IPS-15b (cell line): ENCODE measurements around the gene SEMA4D.
A peak's percentile ranks its signal among the peaks of the same experiment; 100 is the strongest.

Experiments
- H3K27me3 ChIP-seq: one replicate; pipeline ENCODE4 v1.6.1; 2013; ENCODE audit warnings: low read length; ENCODE audit not compliant: control insufficient read depth, insufficient read depth
- H3K36me3 ChIP-seq: one replicate; pipeline ENCODE4 v1.6.1; 2013; ENCODE audit warnings: low read length; ENCODE audit not compliant: control insufficient read depth, insufficient read depth
- H3K4me1 ChIP-seq: one replicate; pipeline ENCODE4 v1.6.1; 2013; ENCODE audit warnings: mild to moderate bottlenecking, low read length; ENCODE audit not compliant: control insufficient read depth, insufficient read depth
- H3K4me3 ChIP-seq: one replicate; pipeline ENCODE4 v1.5.1; 2013; ENCODE audit warnings: low read depth, low read length
- H3K9ac ChIP-seq: one replicate; pipeline ENCODE4 v1.6.1; 2013; ENCODE audit warnings: low read depth, mild to moderate bottlenecking, low read length
- H3K9me3 ChIP-seq: one replicate; pipeline ENCODE4 v1.6.1; 2013; ENCODE audit warnings: mild to moderate bottlenecking, low read length; ENCODE audit not compliant: control insufficient read depth, insufficient read depth

The SEMA4D gene

GRCh38 chr9:89496645-89497256 lies 1.2 kb downstream of the SEMA4D start:
- H3K27me3 ChIP-seq, result no peaks in the 10 kb centered on the region
- H3K4me3 ChIP-seq, result peak overlapping the region; percentile 69
- no peak overlapping the region for H3K9ac ChIP-seq
- no peaks in the 10 kb centered on the region for H3K36me3 ChIP-seq
- H3K9me3 ChIP-seq, result no peaks in the 10 kb centered on the region
- H3K4me1 ChIP-seq, result peaks cover 23% of the 10 kb centered on the region

- H3K36me3 ChIP-seq, result no peaks in the 10 kb centered on the region
- H3K9ac ChIP-seq, result no peak overlapping the region
- H3K27me3 ChIP-seq, result no peaks in the 10 kb centered on the region
- peak overlapping the region; percentile 69 for H3K4me3 ChIP-seq
- no peaks in the 10 kb centered on the region for H3K9me3 ChIP-seq
- H3K4me1 ChIP-seq, result peaks cover 23% of the 10 kb centered on the region
Observed at GRCh38 chr9:89495824-89496560, 1.9 kb downstream of the SEMA4D start.

GRCh38 chr9:89494199-89494598 lies 3.7 kb downstream of the SEMA4D start:
- H3K9me3 ChIP-seq, result no peaks in the 10 kb centered on the region
- H3K4me1 ChIP-seq, result peaks cover 34% of the 10 kb centered on the region
- H3K4me3 ChIP-seq, result no peak overlapping the region
- no peak overlapping the region for H3K9ac ChIP-seq
- H3K27me3 ChIP-seq, result no peaks in the 10 kb centered on the region
- no peaks in the 10 kb centered on the region for H3K36me3 ChIP-seq

GRCh38 chr9:89493671-89494070 lies 4.2 kb downstream of the SEMA4D start:
- no peak overlapping the region for H3K4me3 ChIP-seq
- H3K9me3 ChIP-seq, result no peaks in the 10 kb centered on the region
- H3K36me3 ChIP-seq, result no peaks in the 10 kb centered on the region
- H3K4me1 ChIP-seq, result peaks cover 34% of the 10 kb centered on the region
- no peak overlapping the region for H3K9ac ChIP-seq
- H3K27me3 ChIP-seq, result no peaks in the 10 kb centered on the region

GRCh38 chr9:89493181-89493580 lies 4.7 kb downstream of the SEMA4D start:
- Histone ChIP-seq H3K9me3 (no peaks in the 10 kb centered on the region), H3K9ac (no peak overlapping the region), H3K4me3 (no peak overlapping the region), H3K27me3 (no peaks in the 10 kb centered on the region), H3K36me3 (no peaks in the 10 kb centered on the region), H3K4me1 (peaks cover 30% of the 10 kb centered on the region)

DNA sequence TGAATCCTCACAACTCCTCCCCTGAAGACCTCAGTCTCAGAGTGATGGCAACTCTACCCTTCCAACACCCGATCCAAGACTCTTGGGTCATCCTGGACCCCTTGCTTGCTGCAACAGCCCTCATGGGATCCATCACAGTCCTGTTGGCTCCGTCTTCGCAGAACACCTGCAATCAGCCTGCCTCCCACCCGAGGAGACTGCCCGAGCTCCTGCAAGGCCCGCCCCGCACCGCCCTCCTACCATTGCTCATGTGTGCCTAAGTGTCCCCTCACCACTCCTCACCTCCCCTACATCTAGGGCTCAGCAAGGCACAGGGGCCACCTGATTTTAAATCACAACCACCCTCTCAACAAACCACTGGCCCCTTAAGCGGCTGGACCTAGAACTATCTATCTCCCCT lies 5.3 kb downstream of the SEMA4D start:
- Histone ChIP-seq H3K9ac (no peak overlapping the region), H3K36me3 (no peaks in the 10 kb centered on the region), H3K4me3 (no peak overlapping the region), H3K4me1 (peaks cover 30% of the 10 kb centered on the region), H3K9me3 (no peaks in the 10 kb centered on the region), H3K27me3 (no peaks in the 10 kb centered on the region)

DNA sequence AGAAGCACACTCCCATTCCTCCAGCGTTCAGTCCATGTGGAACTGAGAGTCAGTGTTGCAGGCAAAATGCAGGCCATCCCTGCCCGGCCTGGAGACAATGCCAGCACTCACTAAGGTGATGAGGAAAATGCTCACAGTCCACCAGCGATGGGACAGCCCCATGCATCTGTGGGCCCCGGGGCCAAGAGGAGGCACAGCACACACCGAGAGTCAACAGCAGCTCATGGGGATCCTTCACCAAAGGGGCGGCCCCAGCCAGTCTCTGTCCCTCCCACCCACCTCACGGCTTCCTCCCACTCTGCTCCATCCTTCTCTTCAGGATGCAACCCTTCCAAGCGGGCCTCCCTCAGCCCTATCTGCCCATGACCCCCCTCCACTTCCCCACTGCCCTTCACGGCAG lies 6.2 kb downstream of the SEMA4D start:
- H3K4me1 ChIP-seq, result peaks cover 30% of the 10 kb centered on the region
- no peak overlapping the region for H3K9ac ChIP-seq
- no peaks in the 10 kb centered on the region for H3K36me3 ChIP-seq
- H3K4me3 ChIP-seq, result no peak overlapping the region
- no peaks in the 10 kb centered on the region for H3K27me3 ChIP-seq
- no peaks in the 10 kb centered on the region for H3K9me3 ChIP-seq

DNA sequence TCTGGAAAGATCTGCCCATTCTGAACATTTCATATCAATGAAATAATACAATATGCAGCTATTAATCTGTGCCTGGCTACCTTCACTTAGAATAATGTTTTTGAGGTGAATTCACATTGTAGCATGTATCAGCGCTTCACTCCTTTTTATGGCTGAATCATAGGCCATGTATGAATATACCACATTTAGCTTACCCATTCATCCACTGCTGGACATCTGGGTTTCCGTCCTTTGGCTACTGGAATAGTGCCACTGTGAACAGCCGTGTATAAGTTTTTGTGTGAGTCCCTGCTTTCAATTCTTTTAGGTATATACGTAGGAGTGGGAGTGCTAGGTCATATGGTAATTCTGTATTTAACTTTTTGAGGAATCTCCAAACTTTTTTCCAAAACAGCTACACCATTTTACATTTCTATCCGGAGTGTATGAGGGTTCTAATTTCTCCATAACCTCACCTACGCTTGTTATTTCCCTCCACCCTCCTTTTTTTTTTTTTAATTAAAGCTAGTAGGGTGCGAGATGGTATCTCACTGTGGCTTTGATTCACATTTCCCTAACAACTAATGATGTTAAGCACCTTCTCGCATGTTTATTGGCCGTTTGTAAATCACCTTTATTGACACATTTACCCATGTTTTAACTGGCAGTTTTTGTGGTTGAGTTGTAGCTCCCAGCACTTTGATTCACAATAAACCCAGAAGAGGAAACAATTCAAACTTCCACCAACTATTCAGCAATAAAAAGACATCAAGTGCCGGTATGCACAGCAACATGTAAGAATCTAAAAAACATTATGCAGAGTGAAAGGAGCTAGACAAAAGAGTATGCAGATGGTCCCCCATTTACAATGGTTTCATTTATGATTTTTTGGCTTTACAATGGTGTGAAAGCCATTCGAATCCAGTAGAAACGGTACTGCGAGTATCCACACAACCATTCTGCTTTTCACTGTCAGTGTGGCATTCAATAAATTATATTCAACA lies 8.1 kb downstream of the SEMA4D start:
- Histone ChIP-seq H3K9me3 (no peaks in the 10 kb centered on the region), H3K9ac (no peak overlapping the region), H3K36me3 (no peaks in the 10 kb centered on the region), H3K27me3 (no peaks in the 10 kb centered on the region), H3K4me3 (no peak overlapping the region), H3K4me1 (peaks cover 16% of the 10 kb centered on the region)

DNA sequence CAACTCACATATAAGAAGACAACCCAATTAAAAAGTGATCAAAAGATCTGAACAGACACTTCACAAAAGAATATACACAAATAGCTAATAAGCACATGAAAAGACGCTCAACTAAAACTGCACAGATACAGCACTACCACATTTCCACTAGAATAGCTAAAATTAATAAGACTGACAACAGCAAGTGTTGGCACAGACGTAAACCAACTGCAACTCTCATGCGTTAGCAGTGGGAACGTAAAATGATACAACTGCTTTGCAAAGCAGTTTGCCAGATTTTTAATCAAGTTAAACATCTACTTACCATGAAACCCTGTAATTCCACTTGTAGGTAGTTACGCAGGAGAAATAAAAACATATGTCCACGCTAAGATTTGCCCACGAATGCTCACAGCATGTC lies 9.0 kb downstream of the SEMA4D start:
- Histone ChIP-seq H3K4me3 (no peak overlapping the region), H3K27me3 (no peaks in the 10 kb centered on the region), H3K9me3 (no peaks in the 10 kb centered on the region), H3K36me3 (no peaks in the 10 kb centered on the region), H3K4me1 (peaks cover 14% of the 10 kb centered on the region), H3K9ac (no peak overlapping the region)

GRCh38 chr9:89488131-89488530 lies 9.8 kb downstream of the SEMA4D start:
- H3K27me3 ChIP-seq, result no peaks in the 10 kb centered on the region
- no peak overlapping the region for H3K4me3 ChIP-seq
- no peaks in the 10 kb centered on the region for H3K36me3 ChIP-seq
- no peak overlapping the region for H3K9ac ChIP-seq
- H3K9me3 ChIP-seq, result no peaks in the 10 kb centered on the region
- H3K4me1 ChIP-seq, result peaks cover 13% of the 10 kb centered on the region

GRCh38 chr9:89486681-89487080 lies 11.2 kb downstream of the SEMA4D start:
- H3K9ac ChIP-seq, result no peak overlapping the region
- peaks cover 11% of the 10 kb centered on the region for H3K4me1 ChIP-seq
- H3K9me3 ChIP-seq, result no peaks in the 10 kb centered on the region
- no peak overlapping the region for H3K4me3 ChIP-seq
- no peaks in the 10 kb centered on the region for H3K36me3 ChIP-seq
- no peaks in the 10 kb centered on the region for H3K27me3 ChIP-seq
